HPDE6-E6E7 (cell line): ENCODE data around the gene CAGE1.

Experiments
- DNase-seq: peaks from one replicate; pipeline ENCODE4 v3.0.0; 2011; ENCODE audit warnings: missing footprints; ENCODE audit errors: extremely low spot score

CAGE1 gene

DNA sequence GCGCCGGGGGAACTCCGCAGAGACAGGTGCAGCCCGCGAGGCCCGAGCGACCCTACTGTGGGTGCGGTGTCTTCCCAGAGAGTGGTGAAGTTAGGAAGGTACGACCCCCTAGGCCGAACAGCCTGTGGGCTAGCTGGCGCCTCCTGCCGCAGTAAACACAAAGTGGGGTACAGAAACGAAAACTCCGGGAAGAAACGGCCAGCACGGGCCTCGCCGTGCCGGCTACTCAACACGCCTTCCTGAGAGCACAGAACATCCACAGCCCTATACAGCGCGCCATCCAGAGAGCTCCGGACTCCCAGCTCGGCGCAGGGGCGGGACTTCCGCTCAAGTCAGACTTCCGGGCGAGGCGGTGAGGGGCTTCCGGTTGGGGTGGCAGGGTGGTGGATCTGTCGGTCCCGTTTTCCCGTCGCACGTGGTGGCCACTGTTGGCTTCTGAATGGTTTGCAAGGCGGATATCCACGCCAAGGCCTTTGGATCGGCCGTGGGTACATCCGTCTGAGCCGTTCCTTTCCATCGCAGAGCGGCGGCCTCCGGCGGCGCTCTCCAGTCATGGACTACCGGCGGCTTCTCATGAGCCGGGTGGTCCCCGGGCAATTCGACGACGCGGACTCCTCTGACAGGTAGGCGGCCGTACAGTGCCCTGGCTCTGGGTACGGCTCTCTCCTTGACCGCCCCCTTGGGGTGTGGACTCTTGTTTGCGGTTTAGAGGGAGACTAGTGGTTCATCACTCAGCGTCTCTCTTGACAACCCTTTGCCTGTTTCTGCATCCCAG is at the start of gene CAGE1, which contains the start of gene RIOK1:
Gene CAGE1, minus strand, starts transcription at position 292 of the 775 bp plus-strand sequence. CDS start 2,569 bp downstream, outside the sequence.
Gene RIOK1, plus strand, starts transcription at position 358 of the 775 bp plus-strand sequence. Its CDS starts 195 bp downstream, at position 553.
- DNase-seq = peak; percentile 93

DNA sequence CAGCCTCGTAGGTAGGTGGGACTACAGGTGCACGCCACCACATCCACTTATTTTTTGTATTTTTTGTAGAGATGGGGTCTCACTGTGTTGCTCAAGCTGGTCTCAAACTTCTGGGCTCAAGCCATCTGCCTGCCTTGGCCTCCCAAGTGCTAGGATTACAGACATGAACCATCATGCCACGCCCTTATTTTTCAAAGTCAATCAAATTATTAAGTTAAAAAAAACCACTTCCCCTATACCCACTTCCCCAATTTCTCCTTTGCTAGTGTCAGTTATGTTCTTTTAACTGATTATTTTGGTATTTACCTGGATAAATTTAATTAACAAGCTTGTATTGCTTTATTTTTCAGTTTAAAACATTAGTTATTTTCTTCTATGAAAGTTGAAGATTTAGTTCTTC is 49.7 kb upstream of the CAGE1 start:
- no peak for DNase-seq

DNA sequence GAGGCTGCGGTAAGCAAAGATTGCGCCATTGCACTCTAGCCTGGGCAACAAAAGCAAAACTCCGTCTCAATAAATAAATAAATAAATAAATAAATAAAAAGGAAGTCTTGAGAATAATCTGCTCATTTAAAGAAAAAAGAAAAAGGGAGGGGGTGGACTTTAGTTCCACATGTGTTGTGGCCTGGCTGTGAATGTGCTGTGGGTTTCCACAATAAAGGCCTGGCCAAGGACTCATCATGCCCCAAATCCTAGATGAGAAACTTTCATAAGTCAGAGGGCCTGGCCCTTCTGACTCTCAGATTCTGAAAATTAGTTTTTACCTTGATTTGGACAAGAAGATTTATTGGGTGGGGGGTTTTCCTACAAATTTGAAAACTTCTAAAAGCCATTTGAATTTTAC is 48.5 kb upstream of the CAGE1 start:
- DNase-seq = no peak

DNA sequence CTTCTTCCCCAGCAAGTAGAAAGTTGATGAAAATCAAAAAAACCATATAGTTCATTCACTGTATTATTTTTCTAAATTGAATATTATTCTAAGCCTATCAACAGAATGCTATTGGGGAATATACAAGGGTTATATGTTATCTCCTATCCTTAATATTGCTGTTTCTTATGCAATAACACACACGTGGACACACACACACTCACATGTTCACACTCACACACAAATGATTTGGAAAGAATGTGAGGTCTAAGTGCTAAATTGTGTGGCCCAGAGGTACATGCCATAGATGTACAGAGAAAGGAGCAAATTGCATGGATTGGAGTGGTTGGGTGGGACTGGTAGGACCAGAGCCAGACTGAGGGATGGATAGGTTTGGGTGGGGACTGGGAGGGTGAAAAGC is 45.1 kb upstream of the CAGE1 start:
- DNase-seq = no peak

DNA sequence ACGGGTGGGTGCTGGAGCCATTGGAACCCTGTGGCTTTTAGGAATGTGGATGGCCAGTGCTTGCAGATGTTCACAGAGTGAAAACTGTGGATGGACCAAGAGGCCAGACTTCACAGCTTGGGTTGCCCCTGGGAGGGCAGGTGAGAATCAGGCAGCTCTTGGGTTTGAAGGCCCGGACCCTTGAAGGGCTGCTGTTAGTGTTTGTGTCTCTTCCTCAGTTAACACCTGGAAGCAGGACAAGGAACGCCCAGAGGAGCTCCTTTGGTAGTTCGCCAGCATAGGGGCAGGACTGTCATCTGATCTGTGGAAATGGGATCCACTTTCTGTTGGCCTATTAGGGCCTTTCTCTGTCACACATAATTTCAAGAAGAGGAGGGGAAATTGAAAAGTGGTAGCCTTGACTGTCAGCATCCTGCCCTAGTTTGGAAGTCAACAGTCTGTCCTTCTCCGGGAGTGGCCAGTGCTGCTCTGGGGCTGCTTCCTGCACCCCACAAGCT is 43.6 kb upstream of the CAGE1 start:
- no peak for DNase-seq

DNA sequence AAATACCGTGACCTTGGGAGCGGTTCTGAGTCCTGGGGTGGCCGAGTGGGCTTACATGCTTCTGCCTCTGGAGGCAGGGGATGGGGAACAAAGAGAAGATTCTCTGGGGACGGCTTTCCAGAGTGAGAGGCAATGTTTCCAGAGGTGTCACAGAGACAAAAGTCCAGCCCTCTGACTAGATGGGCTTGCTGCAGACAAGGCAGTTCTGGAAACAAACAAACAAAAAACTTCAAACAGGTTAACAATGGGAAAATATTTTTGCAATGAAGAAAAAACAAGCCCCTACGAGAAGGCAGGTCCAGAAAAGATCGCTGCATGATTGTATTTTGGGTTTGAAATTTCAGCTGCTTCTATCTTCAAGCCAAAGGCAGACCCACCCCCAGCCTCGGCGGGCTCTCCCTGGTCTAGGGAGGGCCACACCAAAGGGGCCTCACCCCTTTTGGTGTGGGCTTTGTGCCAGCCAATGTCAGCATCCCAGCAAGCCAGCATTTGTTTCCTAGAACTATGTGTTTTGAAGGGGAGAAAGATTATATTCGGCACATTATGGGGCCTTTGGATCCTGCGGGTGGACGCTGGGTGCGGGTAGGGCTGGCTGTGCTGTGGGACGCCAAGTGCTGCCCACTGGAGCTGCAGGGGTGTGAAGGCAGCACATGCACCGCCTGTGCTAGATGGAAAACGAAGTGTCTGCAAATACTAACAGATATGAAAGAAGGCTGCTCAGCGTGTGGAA is 43.0 kb upstream of the CAGE1 start:
- no peak for DNase-seq

DNA sequence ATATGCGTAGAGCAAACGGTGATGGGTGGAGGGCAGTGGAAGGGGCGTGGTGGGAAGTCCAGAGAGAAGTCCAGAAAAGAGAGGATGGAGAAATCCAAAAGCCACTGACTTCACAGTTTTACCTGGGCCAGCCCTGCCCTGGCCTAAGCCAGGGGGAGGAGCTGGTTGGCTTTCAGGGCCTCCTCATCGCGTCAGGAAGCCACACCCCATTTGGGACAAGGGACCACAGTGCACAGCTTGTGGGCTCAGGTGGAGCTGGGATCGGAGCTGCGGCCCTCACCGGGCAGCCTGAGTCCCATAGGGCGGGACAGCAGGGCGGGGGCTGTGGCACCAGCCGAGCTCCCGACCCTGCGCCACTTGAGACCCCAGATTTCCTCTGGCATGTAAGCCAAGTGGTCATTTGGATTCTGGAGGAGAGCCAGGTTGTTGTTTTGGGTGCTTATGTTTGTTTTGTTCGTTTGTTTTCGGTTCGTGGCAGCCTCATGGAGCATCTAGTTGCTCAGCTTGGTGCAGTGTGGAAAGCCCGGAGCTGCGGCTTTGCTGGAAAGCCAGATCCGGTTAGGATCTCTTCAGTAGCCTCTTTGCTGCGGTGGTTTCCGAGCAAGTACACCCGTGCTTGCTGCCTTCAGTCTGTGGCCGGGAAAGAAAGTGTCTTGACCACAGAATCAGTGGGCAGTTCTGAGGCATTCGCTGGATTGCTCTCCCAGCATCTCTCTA is 42.3 kb upstream of the CAGE1 start:
- no peak for DNase-seq

DNA sequence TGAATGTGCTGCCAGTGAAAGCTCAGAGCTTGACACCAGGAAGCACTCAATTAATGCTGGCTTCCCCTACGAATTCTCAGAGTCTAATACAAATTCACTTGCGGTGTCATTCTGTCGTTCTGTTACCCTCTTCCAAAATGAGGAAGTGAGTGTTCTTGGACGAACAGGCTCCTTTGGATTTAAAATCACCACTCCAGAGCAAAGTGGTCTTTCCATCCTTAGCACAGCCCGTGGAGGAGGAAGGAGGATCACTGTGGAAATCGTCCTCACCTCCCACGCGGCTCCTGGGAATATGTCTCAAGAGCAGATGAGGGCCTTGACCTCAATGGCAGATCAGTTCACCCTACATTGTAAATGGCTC is 41.8 kb upstream of the CAGE1 start:
- DNase-seq = no peak

DNA sequence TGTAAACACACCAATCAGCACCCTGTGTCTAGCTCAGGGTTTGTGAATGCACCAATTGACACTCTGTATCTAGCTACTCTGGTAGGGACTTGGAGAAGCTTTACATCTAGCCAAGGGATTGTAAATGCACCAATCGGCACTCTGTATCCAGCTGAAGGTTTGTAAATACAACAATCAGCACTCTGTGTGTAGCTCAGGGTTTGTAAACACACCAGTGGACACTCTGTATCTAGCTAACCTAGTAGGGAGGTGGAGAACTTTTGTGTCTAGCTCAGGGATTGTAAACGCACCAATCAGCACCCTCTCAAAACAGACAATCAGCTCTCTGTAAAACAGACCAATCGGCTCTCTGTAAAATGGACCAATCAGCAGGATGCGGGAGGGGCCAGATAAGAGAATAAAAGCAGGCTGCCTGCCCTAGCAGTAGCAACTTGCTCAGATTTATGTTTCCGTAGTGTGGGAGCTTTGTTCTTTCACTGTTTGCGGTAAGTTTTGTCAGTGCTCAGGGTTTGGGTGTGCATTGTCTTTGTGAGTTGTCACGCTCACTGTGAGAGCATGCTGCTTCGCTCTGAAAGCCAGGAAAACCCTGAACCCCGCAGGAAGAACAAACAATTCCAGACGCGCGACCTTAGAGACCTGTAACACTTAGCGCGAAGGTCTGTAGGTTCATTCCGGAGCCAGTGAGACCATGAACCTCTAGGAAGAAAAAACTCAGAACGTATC is 37.1 kb upstream of the CAGE1 start:
- no peak for DNase-seq

DNA sequence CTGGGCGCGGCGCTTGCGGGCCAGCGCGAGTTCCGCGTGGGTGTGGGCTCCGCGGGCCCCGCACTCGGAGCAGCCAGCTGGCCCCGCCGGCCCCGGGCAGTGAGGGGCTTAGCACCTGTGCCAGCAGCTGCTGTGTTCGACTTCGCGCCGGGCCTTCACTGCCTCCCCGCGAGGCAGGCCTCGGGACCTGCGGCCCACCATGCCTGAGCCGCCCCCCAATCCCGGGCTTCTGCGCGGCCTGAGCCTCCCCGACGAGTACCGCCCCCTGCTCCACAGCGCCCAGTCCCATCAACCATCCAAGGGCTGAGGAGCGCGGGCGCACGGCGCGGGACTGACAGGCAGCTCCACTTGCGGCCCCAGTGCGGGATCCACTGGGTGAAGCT is 36.3 kb upstream of the CAGE1 start:
- DNase-seq = no peak

DNA sequence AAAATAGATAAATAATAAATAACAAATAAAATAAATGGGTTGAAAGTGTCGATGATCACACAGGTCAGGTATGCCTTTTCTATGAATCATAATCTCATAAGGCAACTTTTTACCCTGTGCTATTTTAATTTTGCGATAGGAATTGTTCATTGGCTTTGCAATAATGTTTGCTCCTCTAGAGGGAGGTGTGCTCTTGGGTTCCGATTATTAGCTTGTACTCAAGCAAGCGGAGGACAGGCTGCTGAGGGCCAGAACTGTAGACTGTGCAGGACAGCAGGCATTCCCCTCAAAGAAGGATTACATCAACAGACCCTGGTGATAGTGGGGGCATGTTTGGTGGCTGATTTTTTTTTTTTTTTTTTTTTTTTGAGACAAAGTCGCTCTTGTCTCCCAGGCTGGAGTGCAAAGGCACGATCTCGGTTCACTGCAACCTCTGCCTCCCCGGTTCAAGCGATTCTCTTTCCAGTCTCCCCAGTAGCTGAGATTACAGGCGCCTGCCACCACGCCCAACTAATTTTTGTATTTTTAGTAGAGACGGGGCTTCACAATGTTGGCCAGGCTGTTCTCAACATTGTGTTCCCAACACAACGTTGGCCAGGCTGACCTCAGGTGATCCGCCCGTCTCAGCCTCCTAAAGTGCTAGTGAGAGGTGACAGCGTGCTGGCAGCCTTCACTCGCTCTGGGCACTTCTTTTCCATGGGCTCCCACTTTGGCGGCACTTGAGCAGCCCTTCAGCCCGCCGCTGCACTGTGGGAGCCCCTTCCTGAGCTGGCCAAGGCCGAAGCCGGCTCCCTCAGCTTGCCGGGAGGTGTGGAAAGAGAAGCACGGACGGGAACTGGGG is 35.6 kb upstream of the CAGE1 start:
- DNase-seq = peak; percentile 73

DNA sequence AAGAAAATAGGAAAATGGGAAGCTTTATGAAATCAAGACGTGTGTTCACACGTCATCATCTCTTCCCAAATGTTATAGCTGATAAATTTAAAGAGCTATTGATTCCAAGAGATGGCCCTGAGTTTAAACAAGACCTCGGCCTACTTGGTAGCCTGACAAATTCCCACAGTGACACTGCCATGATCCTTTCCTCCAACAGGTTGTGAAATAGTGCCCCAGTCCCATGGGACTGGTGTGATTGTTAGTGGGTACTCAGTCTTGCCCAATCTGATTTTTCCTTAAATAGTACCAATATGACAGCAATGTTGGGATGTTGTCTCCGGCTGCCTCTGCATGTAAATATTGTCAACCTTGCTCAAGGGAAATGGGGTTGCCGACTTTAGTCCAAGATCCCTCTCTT is 34.5 kb upstream of the CAGE1 start:
- DNase-seq = no peak

DNA sequence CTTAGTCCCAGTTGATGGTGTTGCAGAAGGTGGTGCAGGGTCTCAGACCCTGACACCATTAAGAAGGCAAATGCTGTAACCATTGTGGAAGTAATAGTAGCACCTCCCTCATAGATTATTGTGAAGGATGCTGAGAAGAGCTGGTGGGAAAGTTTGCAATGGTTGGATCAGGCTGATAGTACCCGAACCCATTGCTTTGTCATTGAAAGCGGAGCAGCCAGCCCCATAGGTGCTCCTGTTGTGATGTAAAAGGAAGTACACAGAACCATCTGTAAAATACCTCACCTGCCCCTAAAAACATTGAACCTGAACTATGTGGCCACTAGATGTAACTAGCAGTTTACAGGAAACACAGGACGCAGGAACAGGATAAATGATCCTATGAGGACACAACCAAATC is 31.5 kb upstream of the CAGE1 start:
- no peak for DNase-seq

DNA sequence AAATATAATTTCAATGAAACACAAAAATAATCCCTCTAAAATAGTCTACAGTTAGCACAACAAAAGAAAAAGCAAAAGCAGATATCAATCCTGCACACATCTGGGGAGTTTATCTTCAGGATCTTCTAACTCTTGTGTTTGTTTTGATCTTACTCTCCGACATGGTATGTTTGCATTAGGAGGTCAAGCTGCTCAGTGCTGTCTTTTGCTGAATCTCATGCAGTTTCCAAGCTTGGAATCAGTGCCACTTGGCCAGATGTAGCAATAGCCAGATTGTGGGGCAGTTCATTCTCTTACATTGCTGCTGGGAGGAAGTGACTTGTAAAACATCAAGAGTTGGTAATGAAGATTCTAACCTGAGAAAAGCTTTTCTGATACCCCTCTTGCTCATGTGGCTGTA is 29.5 kb upstream of the CAGE1 start:
- no peak for DNase-seq

DNA sequence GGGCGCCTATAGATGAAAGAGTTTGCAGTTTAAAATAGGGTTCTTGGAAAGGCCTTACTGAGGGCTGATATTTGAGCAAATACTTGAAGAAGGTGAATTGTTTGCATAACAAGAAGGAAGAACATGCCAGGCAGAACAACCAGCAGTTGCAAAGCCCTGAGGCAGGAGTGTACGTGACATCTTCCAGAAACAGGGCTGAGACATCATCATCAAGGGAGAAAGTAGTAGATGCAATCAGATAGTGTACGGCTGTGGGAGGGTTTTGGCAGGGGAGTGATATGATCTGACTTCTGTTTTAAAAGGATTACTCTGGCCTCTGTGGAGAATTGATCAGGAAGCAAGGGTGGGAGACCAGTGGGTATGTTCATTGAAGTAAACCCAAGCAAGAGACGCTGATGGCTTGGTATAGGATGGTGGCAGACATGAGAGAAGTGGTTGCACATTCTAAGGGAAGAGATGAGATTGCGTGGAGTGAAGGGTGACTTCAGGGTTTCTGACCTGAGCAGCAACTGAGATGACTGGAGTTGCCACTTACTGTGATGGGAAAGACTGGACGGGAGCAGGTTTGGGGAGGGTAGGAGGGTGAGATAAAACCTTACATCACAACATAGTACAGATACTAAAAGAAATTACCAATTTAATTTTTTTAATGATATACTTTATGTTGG is 28.8 kb upstream of the CAGE1 start:
- DNase-seq = no peak

DNA sequence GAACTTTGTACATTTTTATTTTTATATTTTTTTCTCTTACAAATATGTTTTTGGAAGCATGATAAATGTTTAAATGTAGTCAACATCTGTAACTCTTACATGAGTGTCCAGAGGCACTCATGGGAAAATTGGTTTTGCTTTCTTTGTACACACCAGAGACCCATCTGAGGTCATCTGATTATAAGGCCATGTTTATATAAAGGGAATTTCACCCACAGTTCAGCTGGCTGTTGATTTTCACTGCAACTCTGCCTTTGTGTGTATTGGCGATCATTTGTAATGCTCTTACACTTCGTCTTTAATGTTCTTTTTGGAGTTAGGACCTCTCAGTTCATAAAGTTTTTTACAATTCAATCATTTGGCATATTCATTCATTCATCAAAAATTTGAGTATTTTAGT is 28.1 kb upstream of the CAGE1 start:
- no peak for DNase-seq

DNA sequence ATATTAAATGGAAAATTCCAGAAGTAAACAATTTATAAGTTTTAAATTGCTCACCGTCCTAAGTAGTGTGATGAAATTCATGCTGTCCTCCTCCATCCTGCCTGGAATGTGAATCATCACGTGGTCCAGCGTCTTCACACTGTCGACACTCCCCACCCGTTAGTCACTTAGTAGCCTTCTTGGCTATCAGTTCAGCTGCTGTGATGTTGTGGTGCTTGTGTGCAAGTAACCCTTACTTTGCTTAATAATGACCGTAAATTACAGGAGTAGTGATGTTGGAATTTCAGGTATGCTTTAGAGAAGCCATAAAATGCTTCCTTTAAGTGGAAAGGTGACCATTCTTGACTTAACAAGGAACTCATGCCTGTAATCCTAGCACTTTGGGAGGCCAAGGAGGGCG is 25.3 kb upstream of the CAGE1 start:
- DNase-seq = no peak

DNA sequence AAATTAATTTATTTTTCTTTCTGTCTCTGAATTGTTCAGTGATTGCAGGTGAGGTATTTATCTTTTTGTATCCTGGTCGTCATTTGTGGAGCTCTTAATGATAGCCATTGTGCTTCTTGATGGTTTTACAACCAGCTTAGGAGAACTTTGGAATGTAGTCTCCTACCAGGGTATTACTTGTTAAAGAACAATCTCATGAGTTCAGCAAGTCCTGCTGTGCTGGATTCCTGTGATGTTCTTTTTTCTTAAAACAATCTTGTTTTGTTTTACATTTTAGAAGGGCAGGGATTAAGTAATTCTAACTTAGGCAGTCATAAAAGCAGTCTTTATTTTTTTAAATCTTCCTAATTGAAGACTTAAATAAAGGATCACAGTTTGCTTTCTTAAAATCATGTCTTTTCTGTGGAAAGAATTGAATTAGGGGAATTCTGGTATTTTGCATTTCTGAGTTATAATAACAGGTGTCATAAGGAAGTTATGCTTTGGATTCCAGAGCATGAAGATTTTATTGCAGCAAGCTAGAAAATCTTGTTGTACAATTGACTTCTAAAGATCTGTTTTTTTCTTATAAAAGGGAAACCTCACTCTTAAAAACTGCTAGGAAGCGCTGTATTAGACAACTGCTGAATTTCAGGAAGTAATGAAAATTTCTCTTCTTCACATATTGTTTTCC is 23.7 kb upstream of the CAGE1 start:
- DNase-seq = no peak

DNA sequence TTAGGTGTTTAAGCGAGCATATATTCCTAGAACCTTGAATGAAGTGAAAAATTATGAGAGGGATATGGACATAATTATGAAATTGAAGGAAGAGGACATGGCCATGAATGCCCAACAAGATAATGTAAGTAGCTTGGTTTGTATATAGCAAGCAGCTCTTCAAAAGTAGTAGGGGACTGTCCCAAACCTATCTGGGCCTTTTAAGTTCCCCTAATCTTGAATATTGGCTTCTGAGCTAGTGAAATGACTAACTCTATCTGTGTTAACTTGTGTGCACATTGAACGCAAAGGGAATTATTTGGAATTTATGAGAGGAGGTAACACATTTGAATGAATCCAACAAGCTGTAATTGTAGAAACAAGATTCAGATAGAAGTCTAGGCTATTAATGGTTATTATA is 21.8 kb upstream of the CAGE1 start:
- no peak for DNase-seq

DNA sequence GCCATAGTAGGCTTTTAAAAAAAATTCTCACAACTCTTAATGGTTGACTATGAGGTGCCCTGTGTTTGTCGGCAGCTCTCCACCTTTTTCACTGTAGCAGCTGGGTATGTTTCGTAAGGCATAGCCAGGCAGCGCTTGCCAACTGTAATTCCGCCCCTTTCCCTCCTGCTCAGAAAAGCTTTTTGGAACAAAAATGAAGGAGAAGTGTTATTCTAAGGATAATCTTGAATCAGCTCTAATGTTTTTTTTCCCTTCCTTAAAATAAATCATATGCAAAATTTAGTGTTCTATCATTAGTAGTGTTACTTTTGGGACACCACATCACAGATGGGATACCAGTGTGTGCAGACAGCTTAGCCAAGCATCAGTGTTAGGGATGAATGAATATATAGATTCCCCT is 21.3 kb upstream of the CAGE1 start:
- no peak for DNase-seq
